GM12878 (cell line): ENCODE measurements around the gene GABRR1. TPM values are rescaled to one million over a fixed set of nuclear protein-coding genes. Genes with fewer than 3 reads are reported as not detected.

Experiments
- ATF7 ChIP-seq: fragments of 450-650 bp; IDR thresholded peaks from 2 replicates; pipeline ENCODE4 v1.6.1; 2016; ENCODE audit warnings: low read depth, mild to moderate bottlenecking
- CBFB ChIP-seq: IDR thresholded peaks from 2 replicates; pipeline ENCODE4 v1.6.1; 2016; ENCODE audit warnings: antibody characterized with exemption, low read depth
- CREM ChIP-seq: IDR thresholded peaks from 2 replicates; pipeline ENCODE4 v1.6.1; 2014; ENCODE audit warnings: antibody characterized with exemption, low read depth
- CUX1 ChIP-seq: IDR thresholded peaks from 2 replicates; pipeline ENCODE4 v1.6.1; 2012; ENCODE audit warnings: improper control_type of control experiment, low read depth, low read length; ENCODE audit not compliant: insufficient replicate concordance
- ETV6 ChIP-seq, 2 experiments: fragments of 450-650 bp in 1 of 2; IDR thresholded peaks in 1 of 2; conservative IDR thresholded peaks in 1 of 2; 2 replicates each; pipeline ENCODE4 v1.6.1; 2014; ENCODE audit warnings: antibody characterized with exemption in 1 of 2, borderline replicate concordance in 1 of 2, low read depth in 1 of 2, mild to moderate bottlenecking in 1 of 2, moderate library complexity in 1 of 2
- GABPA ChIP-seq: IDR thresholded peaks from 2 replicates; pipeline ENCODE4 v1.6.1; 2014; ENCODE audit warnings: antibody characterized with exemption, low read depth, mild to moderate bottlenecking, inconsistent platforms
- HDAC2 ChIP-seq: fragments of 200-600 bp; sonication (generic); IDR thresholded peaks from 2 replicates; pipeline ENCODE4 v1.6.1; 2017
- IKZF1 ChIP-seq: fragments of 450-650 bp; conservative IDR thresholded peaks from 2 replicates; pipeline ENCODE4 v1.6.1; 2017; ENCODE audit warnings: antibody characterized with exemption, mild to moderate bottlenecking
- IKZF2 ChIP-seq, 2 experiments: fragments of 450-650 bp; IDR thresholded peaks; 2 replicates each; pipeline ENCODE4 v1.6.1; 2017; ENCODE audit warnings: mild to moderate bottlenecking in 2 of 2, moderate library complexity in 2 of 2
- IRF4 ChIP-seq: IDR thresholded peaks from 2 replicates; pipeline ENCODE4 v1.6.1; 2011; ENCODE audit warnings: low read depth, low read length
- JUNB ChIP-seq: IDR thresholded peaks from 2 replicates; pipeline ENCODE4 v1.6.1; 2016; ENCODE audit warnings: antibody characterized with exemption, mild to moderate bottlenecking
- MTA3 ChIP-seq: IDR thresholded peaks from 2 replicates; pipeline ENCODE4 v1.6.1; 2012; ENCODE audit warnings: low read length, inconsistent platforms, borderline replicate concordance
- NBN ChIP-seq: fragments of 450-650 bp; IDR thresholded peaks from 2 replicates; pipeline ENCODE4 v1.6.1; 2016
- NR2C1 ChIP-seq: fragments of 450-650 bp; IDR thresholded peaks from 2 replicates; pipeline ENCODE4 v1.6.1; 2017; ENCODE audit warnings: antibody characterized with exemption, mild to moderate bottlenecking, moderate library complexity
- NR2F1 ChIP-seq: fragments of 450-650 bp; conservative IDR thresholded peaks from 2 replicates; pipeline ENCODE4 v1.6.1; 2017; ENCODE audit warnings: mild to moderate bottlenecking
- PML ChIP-seq: IDR thresholded peaks from 2 replicates; pipeline ENCODE4 v1.6.1; 2012; ENCODE audit warnings: low read length, inconsistent platforms
- RB1 ChIP-seq: fragments of 450-650 bp; formaldehyde crosslinking; IDR thresholded peaks from 2 replicates; pipeline ENCODE4 v1.6.1; 2017; ENCODE audit warnings: mild to moderate bottlenecking, borderline replicate concordance
- RELA ChIP-seq: fragments of 450-650 bp; IDR thresholded peaks from 2 replicates; pipeline ENCODE4 v1.8.0; 2014; ENCODE audit warnings: borderline replicate concordance; ENCODE audit not compliant: partially characterized antibody
- RFX5 ChIP-seq: IDR thresholded peaks from 2 replicates; pipeline ENCODE4 v1.6.1; 2011; ENCODE audit warnings: low read depth, low read length, improper control_type of control experiment
- RUNX3 ChIP-seq: IDR thresholded peaks from 2 replicates; pipeline ENCODE4 v1.6.1; 2012; ENCODE audit warnings: low read length, inconsistent platforms
- SREBF2 ChIP-seq: IDR thresholded peaks from 2 replicates; pipeline ENCODE4 v1.6.1; 2012; ENCODE audit warnings: mild to moderate bottlenecking, low read length
- TARDBP ChIP-seq: IDR thresholded peaks from 2 replicates; pipeline ENCODE4 v1.6.1; 2016; ENCODE audit warnings: borderline replicate concordance
- TCF12 ChIP-seq: IDR thresholded peaks from 2 replicates; pipeline ENCODE4 v1.6.1; 2011; ENCODE audit warnings: low read depth, mild to moderate bottlenecking, low read length
- polyA plus RNA-seq, 11 experiments: library from polyadenylated mRNA; depleted of rRNA in 4 of 11; unstranded in 6 of 11; stranded (reverse) in 5 of 11; fragments of >200 nt; fragmentation: Nextera tagmentation in 4 of 11; fragmentation: Illumina TruSeq in 1 of 11; extraction: Ambion mirVana in 4 of 11; extraction: Trizol in 1 of 11; gene quantifications; 1 replicate in 1 of 11; 2 replicates in 10 of 11; pipeline versions ENCODE4 v1.2.1 to v1.2.3, GENCODE V29; 2011 to 2016; ENCODE audit warnings: inconsistent platforms in 2 of 11, missing spikeins in 2 of 11, low read depth in 1 of 11
- total RNA-seq, 4 experiments: library from RNA; depleted of rRNA in 3 of 4; stranded (reverse); fragments of >200 nt in 3 of 4; fragmentation: Illumina TruSeq in 1 of 4; extraction: Trizol in 1 of 4; gene quantifications; 2 replicates each; pipeline versions ENCODE4 v1.2.1 to v1.2.3, GENCODE V29; 2013 to 2021
- TF ChIP-seq, protein P1 (sequence below): fragments of 450-650 bp; IDR thresholded peaks from 2 replicates; pipeline ENCODE4 v1.6.1; 2017; ENCODE audit warnings: low read depth, mild to moderate bottlenecking, moderate library complexity
- TF ChIP-seq, protein P2 (sequence below): IDR thresholded peaks from 2 replicates; pipeline ENCODE4 v1.6.1; 2012; ENCODE audit warnings: low read length, inconsistent platforms

GABRR1 gene
- total and polyA plus RNA-seq, 10 of the 15 experiments (the other 5 are each of a cell fraction or from before 2014, with no cell fraction given), result not detected

GRCh38 chr6:89145091-89145955 is 71.8 kb downstream of the GABRR1 start (continued):
- TF ChIP-seq CUX1 (peak; percentile 66), SREBF2 (no peak), IRF4 (0 out of 2 replicates have a peak, but pooled peaks have one; percentile 12), RB1 (peak; percentile 99), RFX5 (peak; percentile 82), TARDBP (0 out of 2 replicates have a peak, but pooled peaks have one; percentile 11), TCF12 (no peak), PML (peak; percentile 71), IKZF2 (IDR thresholded peaks at IDR 0.05) (no peak), GABPA (0 out of 2 replicates have a peak, but pooled peaks have one; percentile 8), ATF7 (peak; percentile 36; the same call in 1 of the 2 replicates), IKZF1 (no peak), NR2F1 (no peak), JUNB (peak; percentile 44), ETV6 (conservative IDR thresholded peaks at IDR 0.05 in 1 of 2, IDR thresholded peaks at IDR 0.05 in 1 of 2; ENCODE audit: borderline replicate concordance in 1 of 2, low read depth in 1 of 2) (no peak), CBFB (0 out of 2 replicates have a peak, but pooled peaks have one; percentile 27), NBN (0 out of 2 replicates have a peak, but pooled peaks have one; percentile 45), HDAC2 (no peak), CREM (peak; percentile 61; the same call in 1 of the 2 replicates), NR2C1 (no peak), RUNX3 (peak; percentile 26), MTA3 (peak; percentile 27; the same call in 1 of the 2 replicates), RELA (peak; percentile 36)
- TF ChIP-seq, protein P1, sequence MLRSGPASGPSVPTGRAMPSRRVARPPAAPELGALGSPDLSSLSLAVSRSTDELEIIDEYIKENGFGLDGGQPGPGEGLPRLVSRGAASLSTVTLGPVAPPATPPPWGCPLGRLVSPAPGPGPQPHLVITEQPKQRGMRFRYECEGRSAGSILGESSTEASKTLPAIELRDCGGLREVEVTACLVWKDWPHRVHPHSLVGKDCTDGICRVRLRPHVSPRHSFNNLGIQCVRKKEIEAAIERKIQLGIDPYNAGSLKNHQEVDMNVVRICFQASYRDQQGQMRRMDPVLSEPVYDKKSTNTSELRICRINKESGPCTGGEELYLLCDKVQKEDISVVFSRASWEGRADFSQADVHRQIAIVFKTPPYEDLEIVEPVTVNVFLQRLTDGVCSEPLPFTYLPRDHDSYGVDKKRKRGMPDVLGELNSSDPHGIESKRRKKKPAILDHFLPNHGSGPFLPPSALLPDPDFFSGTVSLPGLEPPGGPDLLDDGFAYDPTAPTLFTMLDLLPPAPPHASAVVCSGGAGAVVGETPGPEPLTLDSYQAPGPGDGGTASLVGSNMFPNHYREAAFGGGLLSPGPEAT, result peak; percentile 47; the same call in 1 of the 2 replicates
- TF ChIP-seq, protein P2, sequence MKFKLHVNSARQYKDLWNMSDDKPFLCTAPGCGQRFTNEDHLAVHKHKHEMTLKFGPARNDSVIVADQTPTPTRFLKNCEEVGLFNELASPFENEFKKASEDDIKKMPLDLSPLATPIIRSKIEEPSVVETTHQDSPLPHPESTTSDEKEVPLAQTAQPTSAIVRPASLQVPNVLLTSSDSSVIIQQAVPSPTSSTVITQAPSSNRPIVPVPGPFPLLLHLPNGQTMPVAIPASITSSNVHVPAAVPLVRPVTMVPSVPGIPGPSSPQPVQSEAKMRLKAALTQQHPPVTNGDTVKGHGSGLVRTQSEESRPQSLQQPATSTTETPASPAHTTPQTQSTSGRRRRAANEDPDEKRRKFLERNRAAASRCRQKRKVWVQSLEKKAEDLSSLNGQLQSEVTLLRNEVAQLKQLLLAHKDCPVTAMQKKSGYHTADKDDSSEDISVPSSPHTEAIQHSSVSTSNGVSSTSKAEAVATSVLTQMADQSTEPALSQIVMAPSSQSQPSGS, result peak; percentile 17; the same call in 1 of the 2 replicates
